HepG2 (cell line): ENCODE data around the gene NCDN. TPM values are rescaled to one million over a fixed set of nuclear protein-coding genes. Genes with fewer than 3 reads are reported as not detected.
A peak's percentile ranks its signal among the peaks of the same experiment; 100 is the strongest.

ENCODE experiments used
- AHR ChIP-seq: IDR thresholded peaks from 2 replicates; pipeline ENCODE4 v1.6.1; 2018; ENCODE audit warnings: missing genetic modification reagents, missing compliant biosample characterization
- EED ChIP-seq: sonication (generic); formaldehyde crosslinking; IDR thresholded peaks from 2 replicates; pipeline ENCODE4 v1.5.0; 2020; ENCODE audit warnings: mild to moderate bottlenecking, missing genetic modification reagents
- FLYWCH1 ChIP-seq: sonication (generic); formaldehyde crosslinking; IDR thresholded peaks from 2 replicates; pipeline ENCODE4 v1.8.1; 2023; ENCODE audit warnings: mild to moderate bottlenecking, missing genetic modification reagents
- FOXM1 ChIP-seq: sonication (generic); formaldehyde crosslinking; IDR thresholded peaks from 2 replicates; pipeline ENCODE4 v1.5.0; 2020; ENCODE audit warnings: missing genetic modification reagents
- GMEB1 ChIP-seq: sonication (generic); formaldehyde crosslinking; IDR thresholded peaks from 2 replicates; pipeline ENCODE4 v1.5.1; 2020; ENCODE audit warnings: missing genetic modification reagents, mild to moderate bottlenecking, borderline replicate concordance
- KAT2B ChIP-seq: fragments of 150-350 bp; IDR thresholded peaks from 2 replicates; pipeline ENCODE4 v1.6.1; 2014; ENCODE audit warnings: low read depth, low read length, borderline replicate concordance
- KAT8 ChIP-seq: IDR thresholded peaks from 2 replicates; pipeline ENCODE4 v1.6.1; 2016; ENCODE audit warnings: missing genetic modification reagents, missing compliant biosample characterization
- MIXL1 ChIP-seq: IDR thresholded peaks from 2 replicates; pipeline ENCODE4 v1.6.1; 2016
- NCOA1 ChIP-seq: sonication (generic); formaldehyde crosslinking; IDR thresholded peaks from 2 replicates; pipeline ENCODE4 v1.9.0; 2021; ENCODE audit warnings: missing genetic modification reagents
- NKX3-1 ChIP-seq: sonication (generic); formaldehyde crosslinking; IDR thresholded peaks from 2 replicates; pipeline ENCODE4 v1.5.0; 2020; ENCODE audit warnings: missing genetic modification reagents
- PHF8 ChIP-seq: sonication (generic); formaldehyde crosslinking; IDR thresholded peaks from 2 replicates; pipeline ENCODE4 v1.5.0; 2020; ENCODE audit warnings: missing genetic modification reagents
- PITX1 ChIP-seq: sonication (generic); formaldehyde crosslinking; IDR thresholded peaks from 2 replicates; pipeline ENCODE4 v1.5.1; 2020; ENCODE audit warnings: mild to moderate bottlenecking, missing genetic modification reagents
- SMAD3 ChIP-seq: sonication (generic); formaldehyde crosslinking; IDR thresholded peaks from 2 replicates; pipeline ENCODE4 v1.4.0; 2020; ENCODE audit warnings: missing genetic modification reagents
- ZBED4 ChIP-seq: sonication (generic); formaldehyde crosslinking; IDR thresholded peaks from 2 replicates; pipeline ENCODE4 v1.4.0; 2020; ENCODE audit warnings: missing genetic modification reagents, borderline replicate concordance
- ZBTB20 ChIP-seq: sonication (generic); formaldehyde crosslinking; IDR thresholded peaks from 2 replicates; pipeline ENCODE4 v1.8.1; 2023; ENCODE audit warnings: missing genetic modification reagents, low read depth, mild to moderate bottlenecking, borderline replicate concordance
- ZGPAT ChIP-seq: IDR thresholded peaks from 2 replicates; pipeline ENCODE4 v1.6.1; 2016; ENCODE audit warnings: mild to moderate bottlenecking
- ZNF768 ChIP-seq: sonication (generic); formaldehyde crosslinking; IDR thresholded peaks from 2 replicates; pipeline ENCODE4 v1.4.0; 2020; ENCODE audit warnings: missing genetic modification reagents
- polyA plus RNA-seq, 8 experiments: library from polyadenylated mRNA; depleted of rRNA in 3 of 8; stranded (reverse) in 7 of 8; unstranded in 1 of 8; fragments of >200 nt; fragmentation: Illumina TruSeq in 4 of 8; extraction: Trizol in 4 of 8; gene quantifications; 2 replicates each; pipeline versions ENCODE4 v1.2.1 to v1.2.3, GENCODE V29; 2011 to 2016; ENCODE audit warnings: low read depth in 4 of 8, missing spikeins in 1 of 8, mixed read lengths in 1 of 8; ENCODE audit not compliant: insufficient read depth in 1 of 8
- total RNA-seq, 5 experiments: library from RNA; depleted of rRNA; stranded (reverse); fragments of >200 nt; fragmentation: Illumina TruSeq; extraction: Trizol; gene quantifications; 2 replicates each; pipeline ENCODE4 v1.2.3, GENCODE V29; 2016; ENCODE audit warnings: low read depth in 1 of 5

The NCDN gene
- total and polyA plus RNA-seq, 2 of the 13 experiments (the other 11 are each of a cell fraction or from before 2014, with no cell fraction given) = 6.6 to 9.3 TPM

- TF ChIP-seq MIXL1 (CRISPR knock-in tag) (0 out of 2 replicates have a peak, but pooled peaks have one; percentile 49), PHF8 (CRISPR knock-in tag) (peak; percentile 63), ZBED4 (CRISPR knock-in tag) (no peak), FOXM1 (CRISPR knock-in tag) (no peak), ZGPAT (CRISPR knock-in tag) (no peak; the same call in 1 of the 2 replicates), GMEB1 (CRISPR knock-in tag) (peak; percentile 86), KAT8 (CRISPR knock-in tag) (peak; percentile 87), AHR (no peak), NCOA1 (CRISPR knock-in tag) (no peak), KAT2B (no peak), EED (CRISPR knock-in tag) (peak; percentile 82; the same call in 1 of the 2 replicates), PITX1 (CRISPR knock-in tag) (peak; percentile 35; the same call in 1 of the 2 replicates), SMAD3 (0 out of 2 replicates have a peak, but pooled peaks have one; percentile 44), ZBTB20 (CRISPR knock-in tag) (0 out of 2 replicates have a peak, but pooled peaks have one; percentile 33), NKX3-1 (0 out of 2 replicates have a peak, but pooled peaks have one; percentile 30), ZNF768 (CRISPR knock-in tag) (no peak), FLYWCH1 (0 out of 2 replicates have a peak, but pooled peaks have one; percentile 36)
These were observed at the start of gene NCDN (continued) for GRCh38 chr1:35557611-35558373.
